Fibroblast of gingiva (primary cell): ENCODE results near the gene ADORA1.

Experiments used
- DNase-seq: peaks from one replicate; pipeline ENCODE4 v3.0.0-alpha.2; 2011; ENCODE audit warnings: low read depth

The ADORA1 gene

GRCh38 chr1:203127666-203128430 lies at the start of gene ADORA1:
ADORA1 (plus strand) TSS chr1:203127726; CDS start chr1:203128842, 1,116 bp downstream.
- no peak for DNase-seq

GRCh38 chr1:203077956-203078355 lies 49.6 kb upstream of the ADORA1 start:
- no peak for DNase-seq

- DNase-seq, result no peak
Observed at GRCh38 chr1:203078478-203078877, 49.0 kb upstream of the ADORA1 start.

GRCh38 chr1:203080456-203080855 lies 47.1 kb upstream of the ADORA1 start:
- no peak for DNase-seq

- no peak for DNase-seq
Observed at GRCh38 chr1:203081465-203082230, 45.9 kb upstream of the ADORA1 start.

- DNase-seq, result no peak
Observed at GRCh38 chr1:203082231-203082505, 45.4 kb upstream of the ADORA1 start.

GRCh38 chr1:203082571-203083462 lies 44.7 kb upstream of the ADORA1 start:
- DNase-seq, result no peak

- no peak for DNase-seq
Observed at GRCh38 chr1:203083463-203083921, 44.0 kb upstream of the ADORA1 start.

- DNase-seq, result no peak
Observed at GRCh38 chr1:203084588-203085527, 42.7 kb upstream of the ADORA1 start.

GRCh38 chr1:203085528-203086406 lies 41.8 kb upstream of the ADORA1 start, which contains the start of gene MYOG:
MYOG (minus strand) TSS chr1:203086012; CDS start chr1:203085961, 51 bp downstream.
- DNase-seq, result no peak

GRCh38 chr1:203086992-203087763 lies 40.3 kb upstream of the ADORA1 start:
- DNase-seq, result no peak

GRCh38 chr1:203088441-203088840 lies 39.1 kb upstream of the ADORA1 start:
- DNase-seq, result no peak

GRCh38 chr1:203089001-203089650 lies 38.4 kb upstream of the ADORA1 start:
- DNase-seq, result no peak

GRCh38 chr1:203089651-203090045 lies 37.9 kb upstream of the ADORA1 start:
- no peak for DNase-seq

GRCh38 chr1:203090421-203091198 lies 36.9 kb upstream of the ADORA1 start:
- DNase-seq, result no peak

GRCh38 chr1:203091199-203091477 lies 36.4 kb upstream of the ADORA1 start:
- DNase-seq, result no peak

- no peak for DNase-seq
Observed at GRCh38 chr1:203091761-203092330, 35.7 kb upstream of the ADORA1 start.
